ENCODE measurements around the gene ADARB2.

DNA sequence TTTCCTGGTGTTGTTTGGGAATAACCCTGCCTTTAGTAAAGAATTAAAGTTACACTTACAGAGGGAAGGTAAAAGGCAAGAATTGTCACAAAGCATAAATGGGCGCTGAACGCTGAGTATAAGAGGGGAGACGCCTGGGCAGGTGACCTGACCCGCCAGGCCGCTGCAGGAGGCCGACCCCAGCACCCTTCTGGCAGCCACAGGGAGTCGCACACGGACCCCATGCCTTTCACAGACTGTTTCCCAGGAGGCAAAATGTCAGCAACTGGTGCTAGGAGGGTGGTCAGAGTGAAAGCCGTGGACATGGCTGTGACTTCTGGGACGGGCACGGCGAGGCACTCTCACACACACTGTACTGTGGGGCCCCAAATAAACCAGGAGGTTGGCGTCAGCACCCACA lies 392.9 kb downstream of the ADARB2 start:
- TF ChIP-seq, protein P1, sequence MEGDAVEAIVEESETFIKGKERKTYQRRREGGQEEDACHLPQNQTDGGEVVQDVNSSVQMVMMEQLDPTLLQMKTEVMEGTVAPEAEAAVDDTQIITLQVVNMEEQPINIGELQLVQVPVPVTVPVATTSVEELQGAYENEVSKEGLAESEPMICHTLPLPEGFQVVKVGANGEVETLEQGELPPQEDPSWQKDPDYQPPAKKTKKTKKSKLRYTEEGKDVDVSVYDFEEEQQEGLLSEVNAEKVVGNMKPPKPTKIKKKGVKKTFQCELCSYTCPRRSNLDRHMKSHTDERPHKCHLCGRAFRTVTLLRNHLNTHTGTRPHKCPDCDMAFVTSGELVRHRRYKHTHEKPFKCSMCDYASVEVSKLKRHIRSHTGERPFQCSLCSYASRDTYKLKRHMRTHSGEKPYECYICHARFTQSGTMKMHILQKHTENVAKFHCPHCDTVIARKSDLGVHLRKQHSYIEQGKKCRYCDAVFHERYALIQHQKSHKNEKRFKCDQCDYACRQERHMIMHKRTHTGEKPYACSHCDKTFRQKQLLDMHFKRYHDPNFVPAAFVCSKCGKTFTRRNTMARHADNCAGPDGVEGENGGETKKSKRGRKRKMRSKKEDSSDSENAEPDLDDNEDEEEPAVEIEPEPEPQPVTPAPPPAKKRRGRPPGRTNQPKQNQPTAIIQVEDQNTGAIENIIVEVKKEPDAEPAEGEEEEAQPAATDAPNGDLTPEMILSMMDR (IDR thresholded peaks at IDR 0.05): no peak
- no peak for TF ChIP-seq ZFX (IDR thresholded peaks at IDR 0.05; ENCODE audit: borderline replicate concordance)
